OCI-LY1 (cell line): Measurements from ENCODE around the gene ARHGAP9.
A peak's percentile ranks its signal among the peaks of the same experiment; 100 is the strongest.

Experiments
- H2AFZ ChIP-seq: fragments of 200-600 bp; sonication (generic), shearing (Covaris generic); 2 replicates; pipeline ENCODE4 v1.6.0; 2014; ENCODE audit warnings: antibody characterized with exemption, mild to moderate bottlenecking, low read length
- H3F3A ChIP-seq: fragments of 200-600 bp; sonication (generic), shearing (Covaris generic); 2 replicates; pipeline ENCODE4 v1.6.0; 2014; ENCODE audit warnings: mild to moderate bottlenecking, antibody characterized with exemption, low read length, moderate library complexity; ENCODE audit not compliant: insufficient read depth
- H3K27ac ChIP-seq: fragments of 200-600 bp; sonication (generic); 2 replicates; pipeline ENCODE4 v1.5.1; 2014; ENCODE audit warnings: low read length, mixed run types, mild to moderate bottlenecking, low read depth; ENCODE audit not compliant: poor library complexity, severe bottlenecking
- H3K27me3 ChIP-seq: fragments of 200-600 bp; sonication (generic); 2 replicates; pipeline ENCODE4 v1.6.0; 2014; ENCODE audit warnings: antibody characterized with exemption, mild to moderate bottlenecking, low read length, moderate library complexity; ENCODE audit not compliant: insufficient read depth
- H3K36me3 ChIP-seq: fragments of 200-600 bp; sonication (generic); 2 replicates; pipeline ENCODE4 v1.6.1; 2014; ENCODE audit warnings: mild to moderate bottlenecking, antibody characterized with exemption, low read length, moderate library complexity, mixed read lengths; ENCODE audit not compliant: insufficient read depth
- H3K4me1 ChIP-seq: fragments of 200-600 bp; sonication (generic); 2 replicates; pipeline ENCODE4 v1.5.1; 2014; ENCODE audit warnings: mild to moderate bottlenecking, low read length, moderate library complexity; ENCODE audit not compliant: insufficient read depth, severe bottlenecking
- H3K4me2 ChIP-seq: fragments of 200-600 bp; sonication (generic), shearing (Covaris generic); 2 replicates; pipeline ENCODE4 v1.6.1; 2014; ENCODE audit warnings: low read length
- H3K4me3 ChIP-seq: fragments of 200-600 bp; sonication (generic); 2 replicates; pipeline ENCODE4 v1.5.1; 2014; ENCODE audit warnings: low read length, low read depth, mild to moderate bottlenecking, mixed read lengths; ENCODE audit not compliant: poor library complexity, severe bottlenecking
- H3K79me2 ChIP-seq: fragments of 200-600 bp; shearing (Covaris generic); 2 replicates; pipeline ENCODE4 v1.6.1; 2016; ENCODE audit warnings: mixed run types, low read length, mixed read lengths; ENCODE audit not compliant: insufficient read depth
- H3K9ac ChIP-seq: fragments of 200-600 bp; sonication (generic), shearing (Covaris generic); 2 replicates; pipeline ENCODE4 v1.6.1; 2014; ENCODE audit warnings: mild to moderate bottlenecking, low read length, mixed read lengths
- H3K9me2 ChIP-seq: fragments of 200-600 bp; sonication (generic), shearing (Covaris generic); 2 replicates; pipeline ENCODE4 v1.6.1; 2014; ENCODE audit warnings: low read depth, mild to moderate bottlenecking, low read length, mixed read lengths
- H3K9me3 ChIP-seq: fragments of 200-600 bp; shearing (Covaris generic); 2 replicates; pipeline ENCODE4 v1.6.1; 2014; ENCODE audit warnings: low read length, mixed read lengths
- H4K20me1 ChIP-seq: fragments of 200-600 bp; sonication (generic), shearing (Covaris generic); 2 replicates; pipeline ENCODE4 v1.6.0; 2016; ENCODE audit warnings: mild to moderate bottlenecking, low read length; ENCODE audit not compliant: insufficient read depth
- CTCF ChIP-seq: fragments of 200-600 bp; sonication (generic), shearing (Covaris generic); IDR thresholded peaks from 2 replicates; pipeline ENCODE4 v1.5.1; 2017; ENCODE audit warnings: mild to moderate bottlenecking, antibody characterized with exemption, low read length, moderate library complexity, mixed read lengths
- EZH2 ChIP-seq: fragments of 200-600 bp; sonication (generic), shearing (Covaris generic); IDR thresholded peaks from 2 replicates; pipeline ENCODE4 v1.8.0; 2017; ENCODE audit warnings: borderline replicate concordance, mixed run types, mild to moderate bottlenecking, antibody characterized with exemption, low read length, moderate library complexity, mixed read lengths

The ARHGAP9 gene

GRCh38 chr12:57491393-57492280 is 12.0 kb upstream of the ARHGAP9 start:
- H3K79me2 ChIP-seq, result peaks cover 16% of the 10 kb centered on the region
- H3K9me3 ChIP-seq, result no peaks in the 10 kb centered on the region
- H2AFZ ChIP-seq, result no peak overlapping the region
- H3K27ac ChIP-seq, result no peak overlapping the region
- no peaks in the 10 kb centered on the region for H4K20me1 ChIP-seq
- H3K4me1 ChIP-seq, result peaks cover 17% of the 10 kb centered on the region
- peaks cover 60% of the 10 kb centered on the region for H3K36me3 ChIP-seq
- TF ChIP-seq EZH2, result no peak
- no peak for TF ChIP-seq CTCF
- no peaks in the 10 kb centered on the region for H3K27me3 ChIP-seq
- H3K9ac ChIP-seq, result no peak overlapping the region
- H3F3A ChIP-seq, result no peaks in the 10 kb centered on the region
- H3K4me3 ChIP-seq, result no peak overlapping the region
- no peaks in the 10 kb centered on the region for H3K9me2 ChIP-seq
- H3K4me2 ChIP-seq, result no peak overlapping the region

GRCh38 chr12:57490126-57490525 is 10.5 kb upstream of the ARHGAP9 start:
- Histone ChIP-seq H3K27ac (no peak overlapping the region), H3K79me2 (peaks cover 16% of the 10 kb centered on the region), H4K20me1 (no peaks in the 10 kb centered on the region), H3K9ac (no peak overlapping the region), H3F3A (no peaks in the 10 kb centered on the region), H3K9me3 (no peaks in the 10 kb centered on the region), H2AFZ (no peak overlapping the region), H3K27me3 (no peaks in the 10 kb centered on the region), H3K4me2 (no peak overlapping the region), H3K9me2 (no peaks in the 10 kb centered on the region), H3K4me1 (peaks cover 17% of the 10 kb centered on the region), H3K4me3 (no peak overlapping the region), H3K36me3 (peaks cover 47% of the 10 kb centered on the region)
- TF ChIP-seq CTCF (no peak), EZH2 (no peak)

GRCh38 chr12:57489157-57489641 is 9.5 kb upstream of the ARHGAP9 start:
- Histone ChIP-seq H3K79me2 (peaks cover 16% of the 10 kb centered on the region), H4K20me1 (no peaks in the 10 kb centered on the region), H2AFZ (no peak overlapping the region), H3K4me2 (peak overlapping the region; percentile 92), H3K4me1 (peaks cover 17% of the 10 kb centered on the region), H3K4me3 (peak overlapping the region; percentile 97), H3K36me3 (peaks cover 46% of the 10 kb centered on the region), H3F3A (no peaks in the 10 kb centered on the region), H3K9ac (peak overlapping the region; percentile 98), H3K9me3 (no peaks in the 10 kb centered on the region), H3K9me2 (no peaks in the 10 kb centered on the region), H3K27me3 (no peaks in the 10 kb centered on the region), H3K27ac (no peak overlapping the region)
- TF ChIP-seq EZH2 (no peak), CTCF (no peak)
